CMK (cell line): Measurements from ENCODE around the gene ZMIZ1.
A peak's percentile ranks its signal among the peaks of the same experiment; 100 is the strongest.

Source experiments
- DNase-seq: peaks from one replicate; pipeline ENCODE4 v3.0.0-alpha.2; 2010; ENCODE audit warnings: low read depth

ZMIZ1 gene

DNA sequence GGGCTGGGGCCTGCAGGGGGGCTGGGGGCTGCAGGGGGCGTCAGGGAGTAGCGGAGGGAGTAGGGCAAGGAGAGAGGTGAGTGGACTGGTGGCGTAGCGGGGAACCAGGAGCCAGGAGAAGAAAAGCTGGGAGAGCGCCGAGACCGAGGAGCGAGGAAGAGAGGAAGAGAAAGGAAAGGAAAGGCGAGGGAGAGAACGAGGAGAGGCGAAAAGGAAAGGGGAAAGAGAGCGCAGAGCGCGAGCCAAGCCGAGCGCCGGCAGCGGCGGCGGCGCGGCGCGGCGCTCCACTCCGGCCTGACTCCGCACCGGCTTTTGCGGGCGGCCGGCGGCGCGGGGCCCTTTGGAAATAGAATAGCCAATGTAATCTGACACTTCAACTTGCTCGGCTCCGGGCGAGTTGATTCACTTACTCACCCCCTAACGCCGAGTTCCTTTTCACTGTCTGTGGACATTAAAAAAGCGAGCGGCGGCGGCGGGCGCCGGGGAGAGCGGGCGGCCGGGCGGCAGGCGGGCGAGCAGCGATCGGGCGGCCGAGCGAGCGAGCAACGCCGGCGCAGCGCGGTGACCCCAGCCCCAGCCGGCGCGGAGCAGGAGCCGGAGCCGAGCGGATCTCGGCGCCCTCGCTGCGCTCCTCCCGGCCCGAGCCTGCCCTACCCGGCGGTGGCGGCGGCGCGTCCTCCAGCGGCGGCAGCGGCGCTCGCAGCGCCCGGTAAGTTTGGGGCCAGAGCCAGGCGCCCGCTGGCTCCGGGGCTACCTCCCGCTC, at the start of gene ZMIZ1:
ZMIZ1 (plus strand) TSS at position 405 of the 763 bp plus-strand sequence. CDS start 132,667 bp downstream, outside the sequence.
- DNase-seq = no peak

- DNase-seq = no peak
Measured at GRCh38 chr10:79019441-79020014, 49.2 kb upstream of the ZMIZ1 start.

DNA sequence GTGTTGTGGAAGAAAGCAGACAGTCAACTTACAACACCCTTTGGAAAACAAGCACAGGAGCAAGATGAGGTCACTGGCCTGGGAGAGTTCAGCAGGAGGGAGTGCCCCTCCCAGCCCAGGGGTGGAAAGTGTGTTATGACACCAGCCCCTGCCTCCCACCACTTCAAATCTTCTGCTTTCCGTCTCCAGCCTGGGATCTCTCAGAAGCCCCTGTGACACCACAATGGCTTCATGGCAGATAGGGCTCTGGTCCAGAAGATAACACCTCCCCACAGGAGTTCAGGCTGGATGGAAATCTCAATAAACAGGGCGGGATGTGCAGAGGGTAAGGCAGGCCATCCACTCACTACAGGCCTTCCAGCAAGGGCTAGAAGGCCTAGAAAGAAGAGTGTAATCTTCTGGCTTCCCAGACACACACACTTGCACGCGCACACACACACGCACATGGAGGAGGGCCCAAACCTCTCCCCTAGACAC, 48.7 kb upstream of the ZMIZ1 start:
- DNase-seq = peak; percentile 34

DNA sequence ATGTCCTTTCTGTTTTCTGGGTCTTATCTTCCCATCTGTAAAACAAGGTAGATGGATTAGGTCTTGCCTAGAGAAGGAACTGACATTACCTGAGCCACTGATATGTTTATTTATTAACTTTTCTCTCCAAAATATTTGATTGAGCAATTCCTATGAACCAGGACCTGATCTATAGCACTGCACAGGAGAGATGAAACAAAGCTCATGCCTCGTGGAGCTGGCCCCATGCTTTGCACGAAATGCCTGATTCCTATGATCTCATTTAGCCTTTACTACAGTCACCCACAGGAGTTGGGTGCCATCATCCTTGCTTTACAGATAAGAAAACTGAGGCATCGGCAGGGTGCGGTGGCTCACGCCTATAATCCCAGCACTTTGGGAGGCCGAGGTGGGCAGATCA, 48.2 kb upstream of the ZMIZ1 start:
- no peak for DNase-seq

DNA sequence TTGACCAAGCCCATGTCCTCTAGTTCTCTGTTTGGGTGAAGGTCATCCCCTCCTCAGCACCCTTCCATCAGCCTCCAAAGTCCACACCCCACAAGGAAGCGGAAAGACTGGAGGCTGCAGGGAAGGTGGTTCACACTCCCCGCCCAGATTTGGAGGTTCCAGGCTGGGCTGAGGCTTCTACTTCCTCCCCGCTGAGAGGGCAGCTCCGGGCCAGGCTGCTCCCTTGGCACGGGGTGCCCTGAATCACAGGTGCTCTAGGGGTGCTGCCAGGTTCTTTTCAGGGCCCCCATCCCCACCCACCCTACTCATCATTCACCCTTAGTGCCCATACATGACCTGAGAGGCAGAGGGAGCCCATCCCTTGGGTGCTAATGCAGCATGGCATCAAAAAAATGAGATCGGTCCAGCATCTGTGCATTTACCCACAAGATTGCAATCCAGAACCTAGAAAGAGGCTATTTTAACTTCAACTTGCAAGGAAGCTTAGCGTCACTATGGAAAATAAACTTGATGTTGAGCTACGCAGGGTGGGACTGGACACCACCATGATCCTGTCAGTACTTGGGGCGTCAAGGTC, 47.3 kb upstream of the ZMIZ1 start:
- DNase-seq = no peak

- DNase-seq = no peak
Measured at GRCh38 chr10:79021948-79022499, 46.7 kb upstream of the ZMIZ1 start.

- DNase-seq = peak; percentile 69
Measured at GRCh38 chr10:79022565-79023230, 46.1 kb upstream of the ZMIZ1 start.

DNA sequence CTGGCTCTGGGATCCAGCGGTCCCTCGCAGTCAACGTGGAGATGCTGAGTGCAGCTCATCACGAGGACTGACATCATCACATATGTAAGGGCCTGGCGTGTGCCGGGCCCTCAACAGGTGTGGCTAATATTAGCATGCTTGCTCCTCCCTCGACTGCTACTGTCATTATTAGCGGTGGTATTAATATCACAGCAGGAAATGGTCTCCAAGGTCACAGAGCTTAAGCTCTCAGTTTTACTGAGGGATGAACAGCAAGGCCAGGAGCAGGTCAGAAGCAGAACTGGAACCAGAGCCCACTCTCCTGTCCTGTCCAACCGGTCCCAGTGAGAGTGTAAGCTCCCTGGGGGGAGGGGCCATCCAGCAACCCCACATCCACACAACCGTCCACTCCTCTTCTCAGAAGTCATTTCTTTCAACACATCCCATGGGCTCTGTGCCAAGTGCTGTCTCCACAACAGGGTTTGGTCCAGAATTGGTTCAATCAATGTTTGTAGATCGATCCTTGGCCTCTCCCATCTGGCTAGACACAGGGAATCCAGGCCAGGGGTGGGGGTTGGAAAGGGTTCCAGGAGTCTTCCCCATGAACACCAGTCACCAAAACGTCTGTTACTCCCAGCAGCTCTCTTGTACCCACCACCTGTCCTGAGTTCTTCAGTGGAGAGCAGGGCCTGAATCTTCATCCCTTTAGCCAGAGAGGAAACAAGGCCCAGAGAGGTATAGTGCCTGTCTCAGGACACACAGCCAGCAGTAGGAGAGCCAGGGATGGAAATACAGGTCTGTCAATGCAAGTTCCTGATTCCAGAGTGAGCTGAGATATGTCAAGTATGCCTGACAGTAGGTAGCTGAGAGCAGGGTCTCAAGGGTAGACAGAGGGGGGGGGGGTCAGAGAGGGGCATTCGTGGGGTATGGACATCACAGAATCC, 45.3 kb upstream of the ZMIZ1 start:
- DNase-seq = no peak

GRCh38 chr10:79024296-79024695, 44.5 kb upstream of the ZMIZ1 start:
- DNase-seq = no peak

DNA sequence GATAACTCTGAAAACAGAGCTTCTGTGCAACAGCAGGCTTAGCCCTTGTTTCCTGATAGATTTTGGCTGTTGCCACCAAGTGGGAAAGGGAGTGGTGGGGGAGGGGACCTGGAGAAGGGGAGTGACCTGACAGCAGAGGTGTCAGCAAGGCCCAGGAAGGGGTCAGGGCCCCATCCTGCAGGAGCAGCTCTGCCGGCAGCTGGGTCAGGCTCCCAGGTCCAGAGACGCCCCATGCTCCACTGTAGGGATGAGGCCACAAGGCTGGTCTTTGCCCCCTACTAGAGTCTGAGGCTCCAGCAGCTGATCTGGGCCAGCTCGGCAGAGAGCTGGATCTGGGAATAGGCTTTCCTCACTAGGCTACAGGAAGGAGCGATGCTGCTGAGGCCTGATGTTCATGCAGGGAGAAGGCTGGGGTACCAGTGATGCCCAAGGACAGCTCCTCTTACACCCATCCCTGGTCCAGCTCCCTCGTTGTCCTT, 44.0 kb upstream of the ZMIZ1 start:
- no peak for DNase-seq

DNA sequence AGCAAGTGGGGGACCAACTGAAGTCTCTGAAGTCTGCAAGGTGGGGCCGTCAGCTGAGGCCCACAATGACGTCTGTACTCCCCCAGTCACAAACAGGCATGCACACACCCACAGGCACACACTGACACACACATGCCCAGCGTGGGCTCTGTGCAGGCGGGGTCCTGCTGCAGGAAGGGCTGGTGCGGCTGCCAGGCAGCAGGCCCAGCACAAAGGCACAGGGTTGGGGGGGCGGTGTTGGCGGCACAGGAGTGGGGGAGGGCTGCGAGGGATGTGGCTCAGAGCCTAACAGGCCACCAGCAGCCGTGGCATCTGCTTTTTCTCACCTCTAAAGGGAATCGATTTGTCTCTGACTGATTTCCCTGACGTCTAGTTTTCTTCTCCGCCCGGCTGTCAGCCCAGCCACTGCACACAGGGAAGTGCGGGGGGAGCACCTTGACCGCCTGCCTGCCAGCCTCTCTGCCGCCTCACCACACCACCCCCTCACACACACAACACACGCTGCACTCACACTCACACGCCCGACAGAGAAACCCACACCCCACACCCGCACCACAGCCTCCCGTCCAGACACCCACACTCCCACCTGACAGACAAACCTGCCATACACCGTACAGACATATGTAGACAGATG, 43.5 kb upstream of the ZMIZ1 start:
- no peak for DNase-seq

- DNase-seq = no peak
Measured at GRCh38 chr10:79026341-79026761, 42.4 kb upstream of the ZMIZ1 start.

DNA sequence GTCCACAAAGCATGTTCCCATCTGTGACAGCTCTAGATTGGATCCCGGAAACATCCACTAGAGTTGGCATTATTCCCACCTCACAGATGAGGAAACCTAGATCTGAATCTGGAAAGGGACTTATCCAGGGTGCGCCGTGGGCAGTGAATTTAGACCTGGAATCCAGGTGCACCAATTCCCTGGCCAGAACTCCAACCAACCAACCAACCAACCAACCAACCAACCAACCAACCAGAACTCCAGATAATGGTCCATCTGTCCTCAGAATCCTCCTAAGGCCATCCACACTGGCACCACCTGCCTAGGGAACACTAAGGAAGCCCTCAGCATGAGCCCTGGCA, 42.0 kb upstream of the ZMIZ1 start:
- DNase-seq = no peak

- peak; percentile 86 for DNase-seq
Measured at GRCh38 chr10:79027147-79028055, 41.4 kb upstream of the ZMIZ1 start.

DNA sequence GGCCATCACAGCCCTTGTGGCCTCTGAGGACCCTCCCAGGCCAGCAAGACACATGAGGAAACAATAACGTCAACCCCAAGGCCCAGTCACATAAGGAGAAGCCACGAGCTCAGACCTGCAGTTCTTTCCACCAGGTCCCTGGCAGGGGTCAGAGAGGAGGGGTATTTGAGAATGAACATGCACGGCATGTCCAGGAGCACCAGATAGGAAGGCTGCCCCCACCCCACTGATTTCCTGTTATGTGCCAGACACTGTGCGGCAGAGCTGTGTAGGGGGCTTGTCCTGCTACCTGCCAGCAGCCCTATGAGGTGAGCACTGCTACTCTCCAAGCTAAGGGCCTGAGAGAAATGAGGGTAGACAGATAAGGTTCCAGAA, 40.7 kb upstream of the ZMIZ1 start:
- DNase-seq = no peak

DNA sequence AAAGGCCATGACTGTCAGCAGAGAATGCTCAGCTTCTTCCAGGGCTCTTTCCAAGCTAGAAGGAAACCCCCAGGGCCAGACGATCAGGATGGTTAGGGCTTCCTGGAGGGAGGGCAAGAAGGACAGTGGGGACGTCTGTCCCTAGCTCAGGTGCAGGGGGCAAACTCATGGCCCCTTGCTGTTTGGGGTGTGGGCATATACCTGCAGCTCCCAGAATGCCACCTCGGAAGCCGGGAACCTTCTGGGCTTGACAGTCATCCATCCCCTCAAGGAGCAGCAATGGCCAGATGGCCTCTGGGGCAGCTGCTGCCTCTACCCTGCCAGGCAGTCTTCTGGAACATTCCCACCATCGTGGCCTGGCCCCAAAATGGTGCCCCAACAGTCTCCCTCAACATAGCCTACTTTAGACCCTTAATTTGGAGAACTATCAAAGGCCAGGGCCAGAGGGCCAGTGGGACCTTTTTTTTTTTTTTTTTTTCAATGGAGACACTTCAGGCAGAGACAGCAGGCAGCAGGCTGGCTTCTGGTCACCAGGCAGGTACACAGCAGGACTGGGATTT, 40.2 kb upstream of the ZMIZ1 start:
- DNase-seq = no peak

DNA sequence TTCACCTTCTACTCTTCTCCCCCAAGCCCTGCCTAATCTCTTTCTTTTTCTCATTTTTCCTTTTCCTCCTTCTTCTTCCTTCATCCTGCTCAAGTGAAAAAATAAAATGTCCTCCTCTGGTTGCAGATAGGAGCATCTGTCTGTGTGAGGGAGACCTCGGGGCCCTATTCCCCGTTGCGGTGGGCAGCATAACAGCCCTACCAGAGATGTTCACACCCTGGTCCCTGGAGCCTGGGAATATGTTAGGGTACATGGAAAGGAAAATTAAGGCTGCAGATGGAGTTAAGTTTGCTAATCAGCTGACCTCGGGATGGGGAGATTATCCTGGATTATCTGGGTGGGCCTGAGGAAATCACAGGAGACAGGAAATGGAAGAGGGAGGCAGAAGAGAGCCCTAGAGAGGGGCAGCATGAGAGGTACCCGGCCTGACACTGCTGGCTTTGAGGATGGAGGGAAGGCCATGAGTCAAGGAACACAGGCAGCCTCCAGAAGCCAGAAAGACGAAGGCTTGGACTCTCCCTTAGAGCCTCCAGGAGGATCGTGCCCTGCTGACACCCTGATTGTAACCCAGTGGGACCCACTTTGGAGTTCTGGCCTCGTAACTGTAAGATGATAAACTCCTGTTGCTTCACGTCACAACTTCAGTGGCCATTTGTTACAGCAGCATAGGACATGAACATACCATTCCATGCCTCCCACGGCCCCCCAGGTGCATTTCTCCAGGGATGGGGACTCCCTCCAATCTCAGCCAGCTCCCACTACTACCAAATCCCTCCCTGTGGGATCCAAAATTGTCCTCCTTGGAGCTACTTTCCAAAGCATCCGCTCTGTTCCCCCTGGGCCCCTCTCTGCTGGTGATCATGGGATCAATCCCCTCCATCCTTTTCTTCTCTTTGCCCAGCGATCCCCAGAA, 39.0 kb upstream of the ZMIZ1 start:
- no peak for DNase-seq

- no peak for DNase-seq
Measured at GRCh38 chr10:79030705-79031104, 38.1 kb upstream of the ZMIZ1 start.
